Medulla oblongata (tissue), 1 donor: Measurements from ENCODE around the gene PUM2.
A peak's percentile ranks its signal among the peaks of the same experiment; 100 is the strongest.

Experiments used
- DNase-seq: peaks from one replicate; pipeline ENCODE4 v3.0.0-alpha.2; 2015; ENCODE audit errors: extremely low spot score

Gene PUM2

GRCh38 chr2:20343128-20343527, 7.5 kb downstream of the PUM2 start:
- no peak for DNase-seq

DNA sequence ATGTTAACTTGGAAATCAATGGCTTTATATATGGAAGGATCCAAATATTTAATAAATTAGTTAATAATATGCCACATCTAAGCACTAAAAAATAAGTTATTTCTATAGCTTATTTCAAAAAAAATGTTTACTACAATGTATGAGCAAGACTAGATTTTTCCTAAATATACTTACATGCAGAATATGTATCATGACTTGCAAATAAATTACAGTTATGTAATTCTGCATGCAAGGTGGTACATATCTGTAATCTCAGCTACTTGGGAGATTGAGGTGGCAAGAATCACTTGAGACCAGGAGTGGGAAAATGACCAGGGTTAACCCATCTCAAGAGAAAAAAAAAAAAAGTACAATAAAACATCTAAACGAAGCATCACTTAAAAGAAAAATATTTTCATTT, 11.6 kb downstream of the PUM2 start:
- no peak for DNase-seq

DNA sequence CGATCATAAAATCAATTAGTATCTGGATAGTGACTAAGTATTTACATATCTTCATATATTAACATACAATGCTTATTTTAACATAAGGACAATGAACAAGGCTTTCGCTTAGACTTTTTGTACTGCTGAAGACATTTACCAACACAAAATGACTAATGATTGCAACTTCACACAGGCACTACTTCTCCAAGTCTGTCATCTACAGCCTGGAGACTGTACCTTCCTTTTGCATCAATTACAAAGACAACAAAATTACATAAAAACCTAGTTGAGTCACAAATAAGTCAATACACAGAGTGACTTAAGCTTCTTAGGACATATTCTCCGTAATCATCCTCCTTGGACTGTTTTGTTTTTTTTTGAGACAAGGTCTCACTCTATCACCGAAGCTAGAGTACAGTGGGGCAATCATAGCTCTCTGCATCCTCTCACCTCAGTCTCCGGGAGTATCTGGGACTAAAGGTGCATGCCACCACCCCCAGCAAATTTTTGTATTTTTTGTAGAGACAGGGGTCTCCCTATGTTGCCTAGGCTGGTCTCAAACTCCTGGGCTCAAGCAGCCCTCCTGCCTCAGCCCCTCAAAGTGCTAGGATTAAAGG, 15.9 kb downstream of the PUM2 start:
- no peak for DNase-seq

- DNase-seq = no peak
These were observed 16.9 kb downstream of the PUM2 start for GRCh38 chr2:20333738-20334137.

DNA sequence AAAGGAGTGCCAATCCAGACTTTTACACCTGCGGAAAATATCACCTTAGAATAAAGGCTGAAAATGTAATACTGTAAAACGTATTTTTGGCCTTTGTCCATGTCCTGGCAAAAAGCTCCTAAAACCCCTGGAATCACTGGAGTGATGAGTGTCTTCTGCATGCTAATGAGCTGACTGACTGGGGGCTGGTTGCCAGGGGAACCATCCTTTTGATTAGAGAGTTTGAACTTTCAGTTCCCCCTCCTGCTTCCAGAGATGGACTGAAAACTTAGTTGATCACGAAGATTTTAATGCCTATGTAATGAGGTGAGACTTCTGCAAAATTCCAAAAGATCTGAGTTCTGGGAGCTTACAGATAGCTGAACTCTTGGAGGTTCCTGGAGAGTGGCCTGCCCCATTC, 20.5 kb downstream of the PUM2 start:
- DNase-seq = no peak

DNA sequence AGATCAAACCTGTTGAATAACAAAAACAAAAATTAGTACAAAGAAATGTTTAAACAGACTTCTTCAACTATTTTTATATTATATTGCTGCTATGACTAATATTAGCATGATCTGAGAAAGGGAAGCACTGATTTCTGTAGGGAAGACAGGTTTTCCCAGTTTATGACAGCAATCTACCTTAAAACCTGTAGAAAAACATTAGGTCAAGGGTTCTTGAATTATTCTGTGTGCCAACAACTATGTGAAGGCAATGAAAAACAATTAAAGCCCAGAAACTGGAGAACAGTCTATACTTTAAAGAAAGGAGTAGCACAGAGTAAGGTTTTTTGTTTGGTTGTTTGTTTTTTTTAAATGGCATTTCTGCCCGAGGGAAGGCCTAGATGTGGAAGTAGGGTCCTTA, 23.3 kb downstream of the PUM2 start:
- DNase-seq = no peak

DNA sequence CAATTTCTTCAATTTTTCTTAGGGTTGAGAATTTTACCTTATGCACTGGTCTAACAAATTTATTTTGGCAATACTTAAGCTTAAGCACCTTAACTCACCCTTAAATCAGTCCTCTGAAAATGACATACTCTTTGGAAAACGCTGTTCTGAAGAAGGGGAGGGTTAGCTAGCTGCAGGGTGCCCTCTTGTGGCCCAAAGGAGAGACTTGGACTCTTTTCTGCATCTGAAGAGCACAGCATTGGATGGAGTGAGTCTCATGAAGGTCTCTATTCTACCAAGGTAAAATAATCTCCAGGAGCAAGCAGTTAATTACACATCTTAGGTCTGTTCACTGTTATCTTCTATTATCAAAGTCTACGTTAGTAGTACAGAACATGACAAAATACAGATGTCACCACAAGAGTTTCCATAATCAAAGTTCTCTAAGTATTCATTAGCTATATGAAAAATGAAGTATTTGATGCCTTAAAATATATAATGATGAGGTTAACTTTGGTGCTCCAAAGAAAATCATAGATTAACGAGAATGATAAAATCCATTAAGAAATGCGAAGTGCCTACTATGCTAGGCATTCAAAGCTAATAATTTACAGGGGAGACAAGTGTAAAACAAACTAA, 24.4 kb downstream of the PUM2 start:
- peak; percentile 78 for DNase-seq

DNA sequence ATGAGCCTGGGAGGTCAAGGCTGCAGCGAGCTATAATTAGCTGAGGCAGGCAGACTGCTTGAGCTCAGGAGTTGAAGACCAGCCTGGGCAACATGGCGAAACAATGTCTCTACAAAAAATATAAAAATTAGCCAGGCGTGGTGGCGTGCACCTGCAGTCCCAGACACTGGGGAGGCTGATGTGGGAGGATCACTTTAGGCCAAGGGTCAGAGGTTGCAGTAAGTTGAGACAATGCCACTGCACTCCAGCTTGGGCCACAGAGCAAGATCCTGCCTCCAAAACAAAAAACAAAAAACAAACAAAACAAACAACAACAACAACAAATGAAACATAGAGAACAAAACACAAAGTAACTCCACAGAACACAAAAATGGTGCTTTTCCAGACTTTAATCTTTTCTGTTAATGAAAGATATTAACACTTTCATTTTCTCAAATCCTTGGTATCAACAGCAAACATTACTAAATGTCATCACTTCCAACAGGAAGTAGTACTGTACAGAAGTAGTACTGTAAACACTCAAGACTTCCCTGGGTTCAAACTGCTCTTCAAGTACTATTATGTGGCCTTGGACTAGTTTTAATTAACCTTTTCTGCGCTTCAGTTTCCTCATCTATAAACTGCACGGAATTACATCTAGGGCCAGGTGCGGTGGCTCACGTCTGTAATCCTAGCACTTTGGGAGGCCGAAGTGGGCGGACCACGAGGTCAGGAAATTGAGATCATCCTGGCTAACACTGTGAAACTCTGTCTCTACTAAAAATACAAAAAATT, 27.9 kb downstream of the PUM2 start:
- DNase-seq = no peak

DNA sequence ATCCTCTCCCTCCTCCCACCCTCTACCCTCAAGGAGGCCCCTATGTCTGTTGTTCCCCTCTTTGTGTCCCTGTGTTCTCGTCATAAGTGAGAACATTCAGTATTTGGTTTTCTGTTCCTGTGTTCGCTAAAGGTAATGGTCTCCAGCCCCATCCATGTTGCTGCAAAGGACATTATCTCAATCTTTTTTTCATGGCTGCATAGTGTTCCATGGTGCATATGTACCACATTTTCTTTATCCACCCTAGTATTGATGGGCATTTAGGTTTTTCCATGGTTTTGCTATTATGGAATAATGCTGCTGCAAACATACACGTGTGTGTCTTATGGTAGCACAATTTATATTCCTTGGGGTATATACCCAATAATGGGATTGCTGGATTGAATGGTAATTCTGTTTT, 33.0 kb downstream of the PUM2 start:
- DNase-seq = no peak

DNA sequence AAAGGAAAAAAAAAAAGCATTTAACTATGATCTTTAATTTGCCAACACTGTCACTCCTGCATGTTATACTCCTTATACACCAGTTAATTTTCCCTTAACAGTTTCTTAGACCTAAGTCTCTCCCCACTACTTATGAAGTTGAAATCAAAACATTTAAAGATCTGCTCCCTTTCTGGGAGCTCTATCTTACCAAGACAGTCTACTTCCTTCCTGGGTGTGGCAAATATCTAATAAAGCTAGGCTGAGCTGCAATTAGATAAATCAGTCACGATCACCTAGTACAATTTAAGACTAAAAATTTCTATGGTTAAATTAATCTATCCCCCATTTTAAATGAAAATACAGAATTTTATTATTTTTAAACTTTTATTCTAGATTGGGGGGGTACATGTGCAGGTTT, 33.4 kb downstream of the PUM2 start:
- no peak for DNase-seq

- no peak for DNase-seq
These were observed 35.8 kb downstream of the PUM2 start for GRCh38 chr2:20314562-20315501.

GRCh38 chr2:20313659-20314058, 37.0 kb downstream of the PUM2 start:
- no peak for DNase-seq

DNA sequence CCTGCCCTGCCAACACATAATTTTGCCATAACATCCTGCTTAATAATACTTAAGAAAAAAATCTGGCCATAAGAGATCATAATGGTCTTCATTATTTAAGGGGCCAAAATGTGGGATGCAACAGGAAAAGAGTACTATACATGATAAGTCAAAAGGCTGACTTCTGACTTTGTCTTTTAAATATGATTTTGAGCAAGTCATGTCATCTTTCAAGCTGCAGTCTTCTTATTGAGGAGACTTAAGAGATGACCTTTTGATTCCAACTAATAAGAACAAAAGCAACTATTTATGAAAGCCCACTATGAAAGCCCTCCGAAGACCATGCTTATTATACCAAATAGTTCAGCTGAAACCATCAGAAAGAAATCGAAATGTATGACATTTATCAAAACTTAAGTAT, 41.6 kb downstream of the PUM2 start:
- no peak for DNase-seq

DNA sequence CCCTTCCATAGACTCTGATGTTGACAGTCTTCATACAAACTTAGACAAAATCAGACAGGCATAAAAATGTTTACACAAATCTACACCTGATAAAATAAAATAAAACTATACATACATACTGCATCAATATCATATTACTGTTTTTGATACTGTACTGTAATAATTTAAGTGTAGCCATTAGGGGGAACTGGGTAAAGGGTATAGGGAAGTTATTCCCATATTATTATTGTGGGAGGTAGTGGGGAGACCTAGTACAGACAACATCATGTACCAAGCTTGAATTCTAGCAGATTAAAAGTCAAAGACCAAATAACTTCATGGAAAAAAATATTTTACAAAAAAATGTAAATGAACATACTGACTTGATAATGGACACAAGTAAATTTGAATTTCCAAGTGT, 43.3 kb downstream of the PUM2 start:
- no peak for DNase-seq

GRCh38 chr2:20304411-20304810, 46.2 kb downstream of the PUM2 start:
- no peak for DNase-seq

GRCh38 chr2:20303966-20304365, 46.7 kb downstream of the PUM2 start:
- no peak for DNase-seq

GRCh38 chr2:20302019-20302418, 48.6 kb downstream of the PUM2 start:
- no peak for DNase-seq

DNA sequence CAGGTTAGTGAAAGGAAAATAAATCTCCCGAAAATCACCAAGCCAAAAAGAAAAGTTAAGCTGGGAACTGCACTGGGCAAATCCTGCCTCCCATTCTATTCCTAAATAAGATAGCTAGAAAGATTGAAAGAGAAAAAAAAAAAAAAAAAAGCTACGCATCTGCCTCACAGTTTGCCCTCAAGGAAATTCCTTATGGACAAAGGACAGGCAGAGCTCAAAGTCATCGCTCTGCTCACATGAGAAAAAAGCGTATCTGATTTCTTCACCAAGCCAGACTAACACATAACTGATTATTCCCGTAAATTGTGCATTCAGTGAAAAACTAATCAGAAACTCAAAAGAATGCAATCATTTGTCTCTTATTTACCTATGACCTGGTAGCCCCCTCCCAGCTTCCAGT, 50.0 kb downstream of the PUM2 start:
- no peak for DNase-seq

DNA sequence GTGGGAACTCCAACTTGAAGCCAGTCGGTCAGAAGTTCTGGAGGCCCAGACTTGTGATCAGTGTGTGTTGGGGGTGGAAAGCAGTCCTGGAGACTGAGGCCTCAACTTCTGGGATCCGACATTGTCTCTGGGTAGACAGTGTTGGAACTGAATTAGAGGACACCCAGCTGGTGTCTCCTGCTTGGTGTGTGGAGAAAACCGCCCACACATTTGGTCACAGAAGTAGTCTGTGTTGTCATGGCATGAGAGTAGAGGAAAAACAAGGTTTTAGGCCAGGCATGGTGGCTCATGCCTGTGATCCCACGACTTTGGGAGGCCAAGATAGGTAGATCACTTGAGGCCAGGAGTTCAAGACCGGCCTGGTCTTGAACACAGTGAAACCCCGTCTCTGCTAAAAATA, 51.5 kb downstream of the PUM2 start:
- DNase-seq = no peak

- DNase-seq = no peak
These were observed 56.4 kb downstream of the PUM2 start for GRCh38 chr2:20294231-20294630.

DNA sequence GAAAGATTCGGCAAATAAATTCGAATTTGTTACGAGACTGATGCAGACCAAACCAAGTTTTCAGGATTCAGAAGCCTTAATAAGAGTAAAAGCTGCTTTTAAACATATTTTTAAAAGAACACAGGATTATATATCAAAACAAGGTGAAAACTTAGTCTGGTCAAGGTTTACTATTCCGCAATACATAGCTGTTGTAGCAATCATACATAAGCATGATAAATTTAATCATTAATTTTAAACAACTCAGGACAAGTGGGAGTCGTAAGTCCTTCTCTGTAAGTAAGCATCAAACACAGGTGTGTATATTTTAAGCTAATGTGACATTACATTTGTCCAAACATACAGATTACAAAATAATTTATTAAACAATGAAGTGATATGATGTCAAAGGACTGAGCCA, 57.7 kb downstream of the PUM2 start:
- DNase-seq = no peak

DNA sequence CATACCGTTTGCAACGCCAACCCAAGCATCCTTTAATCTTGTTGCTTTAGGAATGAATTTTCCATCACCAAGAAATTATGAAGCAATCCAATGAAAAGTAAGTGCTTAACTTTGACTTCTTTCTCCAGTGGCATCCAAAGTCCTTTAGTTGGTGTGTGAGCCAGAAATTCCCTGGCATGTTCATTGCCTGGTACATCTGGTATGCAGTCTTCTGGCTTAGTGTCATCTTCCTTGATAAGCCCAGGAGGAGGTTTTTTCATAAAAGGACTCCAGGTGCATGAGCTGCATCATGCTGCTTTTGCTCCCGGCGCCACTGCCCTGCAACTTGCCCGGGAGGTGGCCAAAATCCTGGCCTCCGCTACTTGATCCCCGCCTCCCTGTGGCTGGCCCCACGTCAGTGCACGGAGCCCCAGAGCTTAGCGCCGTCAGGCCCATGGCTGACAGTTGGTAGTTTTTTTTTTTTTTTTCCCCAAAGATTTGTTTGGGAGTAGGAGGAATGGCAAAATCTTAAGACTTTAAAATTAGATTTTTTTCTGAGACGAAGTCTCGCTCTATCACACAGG, 58.7 kb downstream of the PUM2 start:
- DNase-seq = no peak
